OCI-LY3 (cell line): ENCODE results near the gene DDX60.

Source experiments
- EZH2phosphoT487 ChIP-seq: fragments of 200-600 bp; shearing (Covaris generic); IDR thresholded peaks from 2 replicates; pipeline ENCODE4 v1.6.1; 2018; ENCODE audit warnings: antibody characterized with exemption, mixed run types, low read depth
- TF ChIP-seq, protein P1 (sequence below): fragments of 200-600, 300-600 bp; sonication (generic); IDR thresholded peaks from 2 replicates; pipeline ENCODE4 v1.5.1; 2014; ENCODE audit warnings: antibody characterized with exemption, low read length, low read depth

DNA sequence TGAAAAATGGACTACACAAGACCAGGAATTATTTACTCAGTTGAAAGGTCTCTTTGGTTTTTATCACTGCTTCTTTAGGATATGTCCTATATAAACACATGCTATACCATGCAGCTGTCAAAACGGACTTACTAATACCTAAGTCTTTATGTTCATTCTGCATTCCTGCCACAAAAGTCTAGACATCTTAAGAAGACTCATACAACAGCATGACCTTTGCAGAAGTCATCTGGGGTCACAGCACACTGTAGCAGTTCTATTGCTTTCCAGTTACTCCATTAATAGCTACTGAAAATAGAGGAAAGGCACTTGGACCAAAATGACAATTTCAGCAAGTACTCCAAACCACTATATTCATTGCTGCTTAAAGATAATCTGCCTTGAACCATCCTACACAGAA is 53.2 kb downstream of the DDX60 start:
- TF ChIP-seq, protein P1, sequence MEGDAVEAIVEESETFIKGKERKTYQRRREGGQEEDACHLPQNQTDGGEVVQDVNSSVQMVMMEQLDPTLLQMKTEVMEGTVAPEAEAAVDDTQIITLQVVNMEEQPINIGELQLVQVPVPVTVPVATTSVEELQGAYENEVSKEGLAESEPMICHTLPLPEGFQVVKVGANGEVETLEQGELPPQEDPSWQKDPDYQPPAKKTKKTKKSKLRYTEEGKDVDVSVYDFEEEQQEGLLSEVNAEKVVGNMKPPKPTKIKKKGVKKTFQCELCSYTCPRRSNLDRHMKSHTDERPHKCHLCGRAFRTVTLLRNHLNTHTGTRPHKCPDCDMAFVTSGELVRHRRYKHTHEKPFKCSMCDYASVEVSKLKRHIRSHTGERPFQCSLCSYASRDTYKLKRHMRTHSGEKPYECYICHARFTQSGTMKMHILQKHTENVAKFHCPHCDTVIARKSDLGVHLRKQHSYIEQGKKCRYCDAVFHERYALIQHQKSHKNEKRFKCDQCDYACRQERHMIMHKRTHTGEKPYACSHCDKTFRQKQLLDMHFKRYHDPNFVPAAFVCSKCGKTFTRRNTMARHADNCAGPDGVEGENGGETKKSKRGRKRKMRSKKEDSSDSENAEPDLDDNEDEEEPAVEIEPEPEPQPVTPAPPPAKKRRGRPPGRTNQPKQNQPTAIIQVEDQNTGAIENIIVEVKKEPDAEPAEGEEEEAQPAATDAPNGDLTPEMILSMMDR, result no peak
- TF ChIP-seq EZH2phosphoT487, result no peak
